ENCODE data around the gene MEGF8. TPM values are rescaled to one million over a fixed set of nuclear protein-coding genes. Genes with fewer than 3 reads are reported as not detected.

The MEGF8 gene
- total RNA-seq, 1 donor from 2014 or later = 32.8 TPM

- no peak for DNase-seq (ENCODE audit: low spot score)
Observed at GRCh38 chr19:42303876-42304275, 21.6 kb upstream of the MEGF8 start.

DNA sequence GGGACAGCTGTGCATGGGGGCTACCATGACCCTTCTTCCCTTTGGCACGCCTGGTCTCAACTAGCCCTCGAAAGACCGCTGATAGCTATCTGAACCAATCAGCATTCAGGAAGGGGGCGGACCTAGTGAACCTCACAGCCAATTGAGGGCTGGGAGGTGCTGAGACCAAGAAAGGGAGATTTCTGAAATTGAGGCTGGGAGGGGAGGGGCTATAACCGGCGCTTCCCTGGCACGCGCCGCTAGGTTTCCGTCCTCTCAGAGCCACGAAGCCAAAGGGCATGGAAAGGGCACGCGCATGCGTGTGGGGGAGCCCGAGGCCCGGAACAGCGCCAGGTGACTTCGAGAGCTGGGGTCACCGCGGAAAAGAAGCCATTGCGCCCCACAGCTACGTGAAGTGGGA is 18.8 kb upstream of the MEGF8 start:
- no peak for DNase-seq (ENCODE audit: low spot score)

- DNase-seq (ENCODE audit: low spot score) = no peak
Observed at GRCh38 chr19:42309686-42310085, 15.7 kb upstream of the MEGF8 start.

GRCh38 chr19:42311657-42312056 is 13.8 kb upstream of the MEGF8 start:
- DNase-seq (ENCODE audit: low spot score) = no peak

- no peak for DNase-seq (ENCODE audit: low spot score)
Observed at GRCh38 chr19:42312370-42312769, 13.1 kb upstream of the MEGF8 start.

- DNase-seq (ENCODE audit: low spot score) = no peak
Observed at GRCh38 chr19:42313096-42313839, 12.2 kb upstream of the MEGF8 start, which contains the start of gene TMEM145. TSS of gene TMEM145 (plus strand) at chr19:42313309. CDS start at chr19:42313377, 68 bp downstream.

DNA sequence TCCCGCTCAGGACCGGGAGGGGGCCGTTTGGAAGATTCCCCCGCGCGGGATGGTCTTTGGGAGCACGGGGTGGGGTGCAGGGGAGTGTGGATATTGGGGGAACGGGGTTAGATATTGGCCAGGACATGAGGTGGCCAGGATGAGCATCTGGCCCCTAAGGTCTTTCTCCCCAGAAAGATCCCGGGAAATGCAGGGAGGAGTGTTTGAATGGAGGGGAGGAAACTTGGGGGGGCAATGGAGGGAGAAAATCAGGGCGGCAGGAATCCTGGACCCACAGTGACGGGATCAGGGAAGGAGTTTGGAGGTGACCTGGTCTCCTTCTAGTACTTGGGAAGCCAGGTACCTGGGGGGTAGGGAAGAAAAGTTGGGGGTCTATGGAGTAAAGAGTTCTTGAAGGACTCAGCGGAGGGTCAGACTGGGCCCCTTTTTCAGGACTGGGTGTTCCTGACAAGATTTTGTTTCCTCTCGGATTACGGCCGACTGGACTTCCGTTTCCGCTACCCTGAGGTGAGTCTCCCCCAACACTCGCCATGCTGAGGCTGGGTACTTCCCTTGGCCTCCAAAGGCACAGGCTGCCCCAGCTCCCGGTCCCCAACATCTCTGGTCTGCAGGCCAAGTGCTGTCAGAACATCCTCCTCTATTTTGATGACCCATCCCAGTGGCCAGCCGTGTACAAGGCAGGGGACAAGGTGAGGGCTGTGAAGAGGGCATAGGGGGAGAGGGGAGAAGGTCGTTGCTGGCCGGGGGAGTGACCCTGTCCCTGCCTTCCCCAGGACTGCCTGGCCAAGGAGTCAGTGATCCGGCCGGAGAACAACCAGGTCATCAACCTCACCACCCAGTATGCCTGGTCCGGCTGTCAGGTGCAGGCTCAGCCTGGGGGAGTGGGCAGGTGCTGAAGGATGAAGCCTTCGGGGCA is 11.3 kb upstream of the MEGF8 start:
- no peak for DNase-seq (ENCODE audit: low spot score)

DNA sequence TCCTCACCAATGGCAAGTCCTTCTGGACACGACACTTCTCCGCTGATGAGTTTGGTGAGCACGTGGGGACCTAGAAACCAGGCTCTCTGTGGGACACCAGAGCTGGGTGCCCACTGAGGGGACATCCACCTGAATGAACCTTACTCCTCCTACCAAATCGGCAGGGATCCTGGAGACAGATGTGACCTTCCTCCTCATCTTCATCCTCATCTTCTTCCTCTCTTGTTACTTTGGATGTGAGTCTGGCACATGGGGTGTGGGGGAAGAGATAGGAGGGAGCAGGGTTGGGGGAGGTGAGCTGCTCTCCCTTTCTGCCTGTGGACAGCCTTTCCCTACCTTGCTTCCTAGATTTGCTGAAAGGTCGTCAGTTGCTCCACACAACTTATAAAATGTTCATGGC is 10.4 kb upstream of the MEGF8 start:
- no peak for DNase-seq (ENCODE audit: low spot score)

GRCh38 chr19:42316223-42317211 is 8.9 kb upstream of the MEGF8 start:
- DNase-seq (ENCODE audit: low spot score) = no peak

DNA sequence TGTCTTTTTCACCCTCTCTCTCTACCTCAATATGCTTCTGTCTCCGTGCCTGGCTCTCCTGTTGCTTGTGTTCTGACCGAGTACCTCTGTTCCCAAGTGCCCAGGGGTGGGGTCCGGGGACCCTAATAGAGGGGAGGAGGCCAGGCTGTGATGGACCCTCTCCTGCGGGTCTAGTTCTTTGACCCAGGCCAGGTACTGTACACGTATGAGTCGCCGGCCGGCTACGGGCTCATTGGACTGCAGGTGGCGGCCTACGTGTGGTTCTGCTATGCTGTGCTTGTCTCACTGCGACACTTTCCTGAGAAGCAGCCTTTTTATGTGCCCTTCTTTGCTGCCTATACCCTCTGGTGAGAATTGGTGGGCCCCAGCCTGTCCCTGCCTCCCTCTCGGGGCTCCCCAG is 7.9 kb upstream of the MEGF8 start:
- no peak for DNase-seq (ENCODE audit: low spot score)

DNA sequence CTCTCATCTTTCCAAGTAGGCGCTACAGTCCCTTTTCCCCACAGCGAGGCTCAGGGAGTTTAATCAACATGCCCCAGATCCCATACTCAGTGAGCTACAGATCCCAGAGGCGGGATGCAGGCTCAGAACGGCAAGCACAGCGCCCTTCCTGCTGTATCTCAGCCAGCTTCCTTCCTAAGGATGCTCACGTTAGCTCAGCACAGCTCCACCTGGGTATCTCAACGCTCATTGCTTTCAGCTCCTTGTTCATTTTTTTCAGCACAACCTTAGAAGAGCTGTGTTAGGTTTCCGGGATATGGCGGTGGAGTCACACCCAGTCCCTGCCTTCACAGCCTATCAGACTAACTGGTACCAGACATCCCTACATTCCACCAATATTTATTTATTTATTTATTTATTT is 3.1 kb upstream of the MEGF8 start:
- DNase-seq (ENCODE audit: low spot score) = no peak

GRCh38 chr19:42323473-42323851 is 2.0 kb upstream of the MEGF8 start:
- no peak for DNase-seq (ENCODE audit: low spot score)

- DNase-seq (ENCODE audit: low spot score) = no peak
Observed at GRCh38 chr19:42323852-42324654, 1.4 kb upstream of the MEGF8 start.

- no peak for DNase-seq (ENCODE audit: low spot score)
Observed at GRCh38 chr19:42324655-42325307, 654 bp upstream of the MEGF8 start.

GRCh38 chr19:42325896-42326771 is 699 bp downstream of the MEGF8 start:
- DNase-seq (ENCODE audit: low spot score) = no peak

DNA sequence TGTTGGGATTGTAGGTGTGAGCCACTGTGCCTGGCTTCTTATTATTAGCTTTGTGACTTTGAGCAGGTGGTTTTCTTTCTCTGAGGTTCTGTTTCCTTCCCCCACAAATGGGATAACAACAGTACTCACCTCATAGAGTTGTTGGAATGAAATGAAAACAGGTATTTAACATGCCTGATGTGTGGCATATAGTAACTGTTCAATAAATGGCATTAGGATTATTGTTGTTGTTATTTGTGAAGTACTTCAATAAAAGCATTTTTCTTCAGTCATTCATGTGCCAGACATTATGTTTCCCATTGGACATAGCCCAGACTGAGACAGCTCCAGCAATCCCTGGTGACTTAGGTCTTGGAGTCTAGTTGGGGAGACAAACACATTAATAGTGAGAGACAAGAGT is 1.5 kb downstream of the MEGF8 start:
- DNase-seq (ENCODE audit: low spot score) = no peak

DNA sequence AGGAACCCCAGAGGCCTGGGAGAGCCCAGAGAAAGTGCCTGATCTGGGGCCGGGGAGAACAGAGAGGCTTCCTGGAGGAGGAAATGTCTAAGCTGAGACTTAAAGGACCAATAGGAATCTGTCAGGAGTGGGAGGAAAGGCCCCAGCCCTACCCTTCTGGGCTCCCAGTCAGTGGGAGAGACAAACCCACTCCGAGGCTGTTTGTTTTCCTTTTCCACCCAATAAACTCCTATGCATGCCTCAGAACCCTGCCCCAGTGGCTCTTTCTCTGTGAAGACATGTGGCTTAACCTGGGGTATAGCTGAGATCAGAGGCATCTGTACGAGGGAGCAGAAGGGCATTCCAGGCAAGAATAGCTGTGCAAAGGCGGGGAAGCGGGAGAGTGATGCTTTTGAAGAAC is 1.9 kb downstream of the MEGF8 start:
- no peak for DNase-seq (ENCODE audit: low spot score)

GRCh38 chr19:42328106-42328505 is 2.7 kb downstream of the MEGF8 start:
- no peak for DNase-seq (ENCODE audit: low spot score)

DNA sequence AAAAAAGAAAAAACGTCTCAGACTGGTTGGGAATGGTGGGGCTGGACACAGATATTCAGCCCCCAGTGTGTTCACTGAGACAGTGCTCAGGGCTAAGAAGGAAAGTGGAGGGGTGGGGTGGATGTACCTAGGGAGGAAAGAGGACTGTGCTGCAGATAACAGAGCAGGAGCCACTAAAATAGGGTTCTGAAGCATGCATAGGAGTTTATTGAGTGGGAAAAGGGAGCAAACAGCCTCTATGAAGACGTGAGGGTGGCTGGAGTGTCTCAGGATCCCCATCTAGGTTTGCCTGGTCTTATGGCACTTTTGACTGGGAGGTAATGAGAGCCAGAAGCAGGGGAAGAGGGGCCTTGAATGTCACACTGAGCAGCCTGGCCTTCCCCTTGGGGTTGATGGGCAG is 3.4 kb downstream of the MEGF8 start:
- DNase-seq (ENCODE audit: low spot score) = no peak

Data from mucosa of gallbladder (tissue), 1 donor.